NCI-H2107 (cell line): ENCODE measurements around the gene RASL10A.

Experiments used
- DNase-seq: peaks from one replicate; lab custom pipeline; 2025; lab: John Stamatoyannopoulos, UW

Gene RASL10A

GRCh38 chr22:29339381-29340235 lies 24.1 kb upstream of the RASL10A start:
- DNase-seq: no peak

- no peak for DNase-seq
Measured at GRCh38 chr22:29338398-29338797, 22.9 kb upstream of the RASL10A start.

- no peak for DNase-seq
Measured at GRCh38 chr22:29337631-29338284, 22.3 kb upstream of the RASL10A start.

- DNase-seq: no peak
Measured at GRCh38 chr22:29336751-29337490, 21.4 kb upstream of the RASL10A start.

- DNase-seq: no peak
Measured at GRCh38 chr22:29335656-29336055, 20.2 kb upstream of the RASL10A start.

GRCh38 chr22:29334696-29335344 lies 19.3 kb upstream of the RASL10A start:
- no peak for DNase-seq

GRCh38 chr22:29334148-29334547 lies 18.7 kb upstream of the RASL10A start:
- no peak for DNase-seq

- no peak for DNase-seq
Measured at GRCh38 chr22:29332886-29333496, 17.5 kb upstream of the RASL10A start.

GRCh38 chr22:29331658-29332300 lies 16.3 kb upstream of the RASL10A start:
- DNase-seq: no peak

- no peak for DNase-seq
Measured at GRCh38 chr22:29331213-29331612, 15.7 kb upstream of the RASL10A start.

- DNase-seq: no peak
Measured at GRCh38 chr22:29330753-29331152, 15.3 kb upstream of the RASL10A start.

- no peak for DNase-seq
Measured at GRCh38 chr22:29330291-29330690, 14.8 kb upstream of the RASL10A start.

GRCh38 chr22:29329581-29329980 lies 14.1 kb upstream of the RASL10A start:
- DNase-seq: no peak

- no peak for DNase-seq
Measured at GRCh38 chr22:29328566-29329500, 13.3 kb upstream of the RASL10A start.

- no peak for DNase-seq
Measured at GRCh38 chr22:29328055-29328454, 12.6 kb upstream of the RASL10A start.

- DNase-seq: no peak
Measured at GRCh38 chr22:29327089-29327764, 11.7 kb upstream of the RASL10A start.

- DNase-seq: no peak
Measured at GRCh38 chr22:29326481-29326880, 11.0 kb upstream of the RASL10A start.

- DNase-seq: no peak
Measured at GRCh38 chr22:29325785-29326315, 10.4 kb upstream of the RASL10A start.

GRCh38 chr22:29325356-29325755 lies 9.9 kb upstream of the RASL10A start:
- DNase-seq: no peak
